Activated CD8-positive, alpha-beta memory T cell treated with anti-CD3 and anti-CD28 coated beads for 24 hours (primary cell): ENCODE measurements around the gene TGFBR3.
"Not testable (repeated sequence)": the region's sequence is repeated elsewhere in the genome, so short reads cannot be mapped to it uniquely, and the experiment has no call there.

Experiments
- DNase-seq: peaks from one replicate; pipeline ENCODE4 v3.0.0-alpha.2; 2020

TGFBR3 gene

DNA sequence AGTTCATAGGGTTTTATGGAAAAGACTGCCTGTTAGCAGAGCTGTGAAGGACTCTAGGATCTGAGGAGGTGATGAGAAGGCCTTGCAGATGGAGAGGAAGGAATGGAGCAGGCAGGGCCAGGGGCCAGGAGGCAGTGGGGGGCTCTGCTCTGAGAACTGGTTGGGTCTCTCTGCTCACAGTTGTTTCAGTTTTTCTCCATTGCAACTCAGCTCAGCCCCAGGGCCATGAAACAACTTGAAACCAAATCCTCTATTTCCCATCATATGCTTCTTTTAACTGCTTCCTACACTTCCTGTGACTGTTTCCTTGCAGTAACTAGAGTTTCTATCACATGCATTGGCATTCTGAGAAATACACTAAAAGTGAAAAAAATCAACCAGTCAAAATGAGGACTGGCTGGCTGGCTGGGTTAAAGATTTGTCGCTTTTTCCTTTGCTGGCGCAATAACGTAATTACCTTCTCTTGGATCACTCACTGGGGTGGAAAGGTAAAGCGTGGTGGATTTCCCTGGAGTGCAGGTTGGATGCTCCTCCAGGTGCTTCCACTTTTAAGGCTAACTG is 213.3 kb downstream of the TGFBR3 start:
- DNase-seq: no peak

DNA sequence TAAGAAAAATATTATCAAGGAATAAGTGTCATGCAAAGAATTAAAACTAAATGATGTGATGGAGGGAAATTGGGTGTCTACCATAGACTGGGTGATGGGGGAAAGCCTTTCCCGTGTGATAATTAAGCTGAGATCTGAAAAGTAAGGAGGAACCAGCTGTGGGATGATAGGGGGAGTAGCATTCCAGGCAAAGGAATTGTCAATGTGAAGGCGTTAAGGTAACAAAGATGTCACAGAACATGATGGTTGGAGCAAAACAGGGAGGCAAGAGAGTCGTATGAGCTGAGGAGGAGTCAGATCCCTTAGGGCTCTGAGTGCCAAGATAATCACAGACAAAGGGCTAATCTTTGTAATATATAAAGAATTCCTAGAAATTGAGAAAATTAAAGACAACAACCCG is 215.2 kb downstream of the TGFBR3 start:
- DNase-seq: no peak

DNA sequence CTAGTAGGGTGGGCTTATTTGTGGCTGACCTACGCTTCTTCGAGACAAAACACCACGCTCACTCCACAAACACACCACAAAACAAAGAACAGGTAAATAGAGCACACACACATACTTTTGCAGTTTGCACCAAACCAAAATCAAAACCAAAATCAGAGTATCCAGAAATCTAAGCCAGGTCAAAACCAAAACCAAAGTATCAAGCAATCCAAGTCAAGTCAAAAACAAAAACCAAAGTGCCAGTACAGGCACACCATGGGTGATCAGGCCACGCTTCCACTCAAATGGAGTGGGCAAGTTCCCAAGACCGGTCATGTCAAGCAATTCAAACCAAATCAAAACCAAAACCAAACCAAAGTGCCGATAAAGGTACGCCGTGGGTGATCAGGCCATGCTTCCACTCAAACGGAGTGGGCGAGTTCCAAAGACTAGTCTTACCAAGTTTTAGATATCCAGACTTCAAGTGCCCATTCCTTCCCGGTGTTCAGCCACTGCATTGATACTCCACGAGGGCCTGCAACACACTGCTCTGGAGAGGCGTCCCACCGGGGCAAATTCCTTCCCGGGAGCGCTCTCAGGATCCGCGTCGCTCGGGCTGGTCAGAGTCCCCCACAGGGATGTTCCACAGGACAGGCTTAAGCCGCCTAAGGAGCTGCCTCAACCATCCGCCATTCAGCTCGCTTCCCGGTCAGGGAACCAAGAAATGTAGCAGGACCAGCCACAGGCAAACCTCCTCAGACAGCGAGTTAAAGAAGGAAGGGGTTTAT is 216.2 kb downstream of the TGFBR3 start:
- no peak for DNase-seq

DNA sequence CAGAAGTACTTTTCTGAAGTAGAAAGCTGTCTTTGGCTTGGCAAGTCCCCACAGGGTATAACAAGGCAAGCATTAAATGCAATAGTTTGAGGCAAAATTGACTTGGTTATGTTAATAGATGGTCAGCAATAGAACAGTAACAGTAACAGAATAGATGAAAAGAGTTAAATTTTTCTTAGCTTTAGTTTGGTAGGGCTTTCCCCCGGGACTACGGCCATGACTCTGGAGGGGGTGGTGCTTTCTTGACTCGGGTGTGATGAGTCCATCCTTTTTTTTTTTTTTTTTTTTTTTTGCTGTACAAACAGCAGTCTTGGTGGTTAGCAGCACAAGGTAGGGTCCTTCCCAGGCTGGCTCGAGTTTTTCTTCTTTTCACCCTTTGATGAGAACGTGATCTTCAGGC is 219.3 kb downstream of the TGFBR3 start:
- not testable (repeated sequence) for DNase-seq

DNA sequence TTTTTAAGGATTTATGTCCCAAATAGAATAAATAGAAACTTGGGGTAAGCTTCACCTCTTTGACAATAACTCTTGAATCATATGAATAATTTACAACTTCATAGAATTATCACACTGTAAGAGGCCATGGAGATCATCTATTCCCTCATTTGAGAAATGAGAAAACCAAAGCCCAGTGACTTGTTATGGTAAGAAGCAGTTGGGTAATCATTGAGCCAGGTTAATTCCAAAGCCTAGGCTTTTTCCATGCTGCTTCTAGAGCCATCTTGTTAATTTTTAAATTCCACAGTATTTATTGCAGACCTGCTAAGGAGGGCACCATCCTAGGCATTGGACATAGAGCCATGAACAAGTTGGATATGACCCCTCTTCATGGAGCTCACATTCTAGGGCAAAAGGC is 224.8 kb downstream of the TGFBR3 start:
- no peak for DNase-seq

DNA sequence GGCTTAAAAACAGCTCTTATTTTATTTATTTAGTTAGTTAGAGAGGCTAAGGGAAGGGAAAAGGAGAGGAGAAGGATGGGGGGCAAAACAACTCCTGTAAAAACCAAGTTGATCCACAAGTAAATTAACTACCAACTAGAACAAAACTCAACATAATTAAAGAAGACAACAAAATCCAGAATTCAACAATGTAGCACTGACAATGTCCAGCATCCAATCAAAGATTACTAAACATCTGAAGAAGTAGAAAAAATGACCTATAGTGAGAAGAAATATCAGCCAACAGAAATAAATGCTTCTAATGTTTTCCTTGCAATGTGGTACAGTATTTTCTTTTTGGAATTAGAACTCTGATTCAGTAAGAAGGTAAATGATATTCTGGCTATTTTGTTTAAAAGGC is 225.2 kb downstream of the TGFBR3 start:
- DNase-seq: no peak

DNA sequence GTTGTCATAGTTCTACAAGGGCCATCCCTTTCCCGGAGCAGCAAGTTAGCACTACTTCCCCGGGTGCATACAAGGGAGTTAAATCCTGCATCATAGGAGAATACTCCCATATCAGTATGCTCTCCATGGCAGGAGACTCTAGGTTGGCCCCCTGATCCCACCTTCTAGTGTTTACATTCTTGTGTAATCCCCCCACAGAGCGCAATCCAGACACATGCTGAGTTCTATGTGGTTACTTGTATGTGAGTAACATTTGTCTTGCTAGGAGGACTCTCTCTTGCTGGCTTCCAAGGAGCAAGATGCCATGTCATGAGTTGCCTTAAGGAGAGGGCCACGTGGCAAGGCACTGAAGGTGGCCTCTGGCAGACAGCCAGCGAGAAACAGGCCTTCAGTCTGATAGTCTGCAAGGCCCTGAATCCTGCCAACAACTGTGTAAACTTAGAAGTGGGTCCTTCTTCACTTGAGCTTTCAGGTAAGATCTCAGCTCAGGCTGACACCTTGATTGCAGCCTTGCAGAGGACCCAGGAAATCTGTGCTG is 230.0 kb downstream of the TGFBR3 start:
- DNase-seq: no peak

DNA sequence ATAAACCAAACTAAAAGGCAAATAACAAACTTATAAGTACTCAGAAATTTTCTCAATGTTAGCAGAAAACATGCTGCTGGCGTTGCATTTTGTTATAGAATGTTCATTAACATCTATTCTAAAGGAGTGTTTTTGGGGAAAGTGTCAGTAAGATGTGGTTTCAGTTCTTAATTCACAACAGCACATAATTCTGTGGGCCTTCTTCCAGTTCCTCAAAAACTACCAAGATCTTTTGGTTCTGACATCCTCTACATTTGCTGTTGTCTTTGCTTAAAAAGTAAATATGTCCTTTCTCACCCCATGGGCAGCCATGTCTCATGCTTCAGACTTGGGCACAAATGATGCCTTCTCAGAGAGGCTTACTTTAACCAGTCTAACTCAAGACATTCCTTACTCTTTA is 232.8 kb downstream of the TGFBR3 start:
- no peak for DNase-seq

DNA sequence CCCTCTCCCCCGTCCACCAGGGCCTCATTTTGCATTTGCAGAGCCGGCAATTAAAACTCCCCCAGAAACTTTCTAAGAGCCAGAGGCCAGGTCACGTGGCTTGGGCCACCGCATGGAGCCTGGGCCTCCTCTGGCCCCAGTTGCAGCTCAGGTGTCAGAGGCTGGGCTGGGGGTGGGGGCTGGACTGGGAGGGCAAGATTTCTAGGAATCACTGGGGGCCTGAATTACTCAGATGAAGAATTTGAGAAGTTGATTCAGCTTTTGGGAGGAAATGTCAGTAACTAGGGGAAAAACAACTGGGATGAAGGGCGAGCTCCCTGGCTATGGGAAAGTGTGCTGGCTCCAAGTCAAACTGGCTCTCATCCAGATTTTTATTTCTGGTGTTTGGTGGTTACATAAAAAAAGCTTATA is 234.3 kb downstream of the TGFBR3 start:
- DNase-seq: no peak

DNA sequence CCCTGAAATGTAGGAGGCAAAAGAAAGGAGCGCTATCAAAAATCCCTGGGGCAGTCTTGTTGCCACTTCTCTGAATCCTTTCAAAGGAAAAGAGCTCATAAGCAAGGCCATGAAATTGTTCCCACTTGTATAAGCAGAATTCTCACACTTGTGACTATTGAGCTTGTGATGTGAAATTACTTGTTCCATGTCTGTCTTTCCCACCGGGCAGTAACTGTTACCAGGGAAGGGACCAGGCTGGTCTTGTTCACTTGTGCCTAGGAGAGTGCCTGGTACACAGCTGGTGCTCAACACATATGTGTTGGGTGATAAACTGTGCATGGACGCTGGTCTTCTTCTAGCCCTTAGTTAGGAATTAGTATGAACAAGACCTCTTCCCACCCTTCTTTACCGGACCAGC is 234.7 kb downstream of the TGFBR3 start:
- no peak for DNase-seq

DNA sequence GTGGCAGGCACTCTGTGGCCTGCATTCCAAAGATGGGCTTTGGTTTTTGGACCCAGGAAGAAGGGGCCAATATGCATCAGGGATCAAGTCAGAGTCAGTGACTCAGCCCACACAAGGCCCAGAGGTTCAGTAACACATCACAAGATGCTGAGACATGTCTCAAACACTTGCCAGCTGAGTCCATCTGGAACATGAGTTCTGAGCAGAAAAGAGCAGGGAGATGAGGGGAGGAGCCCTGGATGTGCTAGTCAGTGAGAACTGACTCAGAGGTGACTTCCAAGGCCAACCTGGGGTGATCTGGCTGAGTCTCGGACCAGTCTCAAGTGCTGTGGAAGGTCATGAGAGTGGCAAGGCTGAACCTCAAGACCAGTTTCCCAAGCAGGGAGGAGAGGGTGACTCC is 235.2 kb downstream of the TGFBR3 start:
- no peak for DNase-seq

DNA sequence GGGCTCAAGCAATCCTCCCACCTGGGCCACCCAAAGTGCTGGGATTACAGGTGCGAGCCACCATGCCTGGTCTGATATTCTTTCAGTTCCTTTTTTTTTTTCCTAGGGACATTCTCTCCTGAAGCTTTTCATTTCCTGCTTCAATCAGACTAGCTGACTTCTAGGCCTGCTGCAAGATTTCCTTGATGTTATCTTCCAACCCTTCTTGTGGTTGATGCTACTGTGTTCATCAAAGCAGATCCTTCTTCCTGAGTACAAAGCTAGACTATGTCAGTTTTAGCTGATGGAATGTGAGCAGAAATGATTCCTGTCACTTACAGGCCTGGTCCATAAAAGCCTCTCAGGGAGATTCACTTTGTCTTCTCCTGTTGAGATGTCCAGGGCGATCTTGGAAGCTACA is 238.9 kb downstream of the TGFBR3 start:
- DNase-seq: no peak

DNA sequence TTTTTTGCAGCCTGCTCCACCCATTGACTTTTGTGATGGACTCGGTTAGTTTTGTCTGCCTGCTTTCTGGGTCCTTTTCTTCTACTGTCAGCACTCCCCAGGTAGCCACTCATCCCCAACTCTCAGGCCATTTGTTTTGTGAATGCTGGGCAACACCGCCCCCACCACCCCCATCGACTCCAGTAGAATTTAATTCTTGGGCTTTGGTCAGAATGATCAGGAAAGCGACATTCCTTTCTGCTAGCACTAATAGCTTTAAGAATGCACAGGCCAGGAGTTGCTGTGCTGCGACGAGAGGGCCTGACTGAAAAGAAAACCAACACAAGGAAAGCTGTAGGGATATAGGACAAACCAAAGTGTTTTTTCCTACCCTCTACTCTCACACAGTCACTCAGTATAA is 240.9 kb downstream of the TGFBR3 start:
- no peak for DNase-seq

DNA sequence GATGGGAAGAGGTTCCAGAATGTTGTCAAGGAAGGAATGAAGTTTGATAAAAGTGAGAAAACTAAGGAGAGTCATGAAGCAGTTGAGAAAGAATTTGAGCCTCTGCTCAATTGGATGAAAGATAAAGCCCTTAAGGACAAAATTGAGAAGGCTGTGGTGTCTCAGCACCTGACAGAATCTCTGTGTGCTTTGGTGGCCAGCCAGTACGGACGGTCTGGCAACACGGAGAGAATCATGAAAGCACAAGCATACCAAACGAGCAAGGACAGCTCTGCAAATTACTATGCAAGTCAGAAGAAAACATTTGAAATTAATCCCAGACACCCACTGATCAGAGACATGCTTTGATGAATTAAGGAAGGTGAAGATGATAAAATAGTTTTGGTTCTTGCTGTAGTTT is 242.5 kb downstream of the TGFBR3 start:
- no peak for DNase-seq

DNA sequence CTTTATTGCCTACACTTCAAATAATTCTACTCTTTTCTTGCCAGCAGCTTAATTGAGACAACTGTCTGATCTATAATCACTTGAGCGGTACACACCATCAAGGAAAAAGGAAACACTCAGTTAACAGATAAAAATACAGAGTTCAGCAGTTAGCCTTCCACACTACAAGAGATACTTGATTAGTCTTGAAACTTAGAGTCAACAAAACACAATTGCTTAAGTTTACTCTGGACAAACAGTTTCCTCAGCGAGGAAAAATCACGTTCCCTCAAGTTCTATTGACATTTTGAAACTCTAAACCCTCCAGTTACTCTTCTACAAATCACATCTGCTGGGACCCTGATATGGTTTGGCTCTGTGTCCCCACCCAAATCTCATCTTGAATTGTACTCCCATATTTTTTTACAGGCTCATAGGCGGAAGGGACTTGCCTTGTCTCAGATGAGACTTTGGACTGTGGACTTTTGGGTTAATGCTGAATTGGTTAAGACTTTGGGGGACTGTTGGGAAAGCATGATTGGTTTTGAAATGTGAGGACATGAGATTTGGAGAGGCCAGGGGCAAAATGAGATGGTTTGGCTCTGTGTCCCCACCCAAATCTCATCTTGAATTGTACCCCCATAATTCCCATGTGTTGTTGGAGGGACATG is 244.9 kb downstream of the TGFBR3 start:
- DNase-seq: no peak

DNA sequence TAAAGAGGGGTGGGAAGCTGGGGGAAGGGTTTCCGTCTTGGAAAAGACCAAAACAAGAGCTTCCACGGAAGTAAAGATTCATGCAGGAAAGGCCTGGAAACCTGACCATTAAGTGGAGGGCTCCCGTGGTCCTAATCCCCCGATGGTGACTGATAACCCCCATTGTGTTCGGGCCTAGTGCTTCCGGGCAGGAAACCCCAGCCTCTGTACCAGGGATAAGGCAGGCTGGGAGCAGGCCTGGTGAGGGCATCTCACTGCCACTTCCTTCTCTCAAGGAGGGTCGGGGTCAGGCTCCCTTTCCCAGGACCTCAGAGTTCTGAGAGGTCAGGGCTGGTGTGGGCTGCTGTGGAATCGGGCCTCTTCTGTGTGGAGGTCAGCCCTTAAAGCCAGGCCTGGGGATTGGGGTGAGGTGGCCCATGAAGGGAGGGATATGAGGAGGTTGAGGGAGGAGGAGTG is 248.4 kb downstream of the TGFBR3 start:
- DNase-seq: no peak

DNA sequence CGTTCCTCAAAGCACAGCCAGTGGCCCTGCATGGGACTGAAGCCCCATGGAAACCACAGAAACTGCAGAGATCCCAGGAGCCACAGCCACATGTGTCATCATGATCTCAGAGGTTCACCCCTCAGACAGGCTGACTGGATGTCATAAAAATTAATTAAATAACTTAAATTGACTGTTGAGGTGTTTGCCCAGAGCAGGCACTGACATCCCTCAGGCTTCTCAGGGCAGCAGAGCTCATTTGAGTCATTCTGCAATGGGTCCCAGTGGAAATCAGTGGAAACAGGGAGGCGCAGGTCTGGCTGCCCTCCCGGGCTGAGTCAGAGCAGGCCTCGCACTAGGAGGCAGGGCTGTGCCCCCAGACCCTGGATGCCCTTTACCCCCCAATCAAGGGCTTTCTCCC is 250.2 kb downstream of the TGFBR3 start:
- DNase-seq: no peak

DNA sequence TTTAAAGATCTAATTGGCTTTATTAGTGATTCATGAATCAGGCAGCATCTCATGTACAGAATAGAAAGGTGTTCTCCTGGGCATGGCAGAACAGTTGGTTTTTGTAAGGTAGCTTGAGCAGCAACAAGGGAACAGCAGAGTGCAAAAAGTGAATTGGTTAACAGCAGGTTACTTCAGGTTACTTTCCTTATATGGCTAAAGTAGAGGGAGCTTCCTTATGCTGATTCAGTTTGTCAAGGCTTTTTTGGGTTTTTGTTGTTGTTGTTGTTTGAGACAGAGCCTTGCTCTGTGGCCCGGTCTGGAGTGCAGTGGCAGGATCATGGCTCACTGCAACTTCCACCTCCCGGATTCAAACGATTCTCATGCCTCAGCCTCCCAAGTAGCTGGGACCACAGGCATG is 252.5 kb downstream of the TGFBR3 start:
- DNase-seq: no peak

DNA sequence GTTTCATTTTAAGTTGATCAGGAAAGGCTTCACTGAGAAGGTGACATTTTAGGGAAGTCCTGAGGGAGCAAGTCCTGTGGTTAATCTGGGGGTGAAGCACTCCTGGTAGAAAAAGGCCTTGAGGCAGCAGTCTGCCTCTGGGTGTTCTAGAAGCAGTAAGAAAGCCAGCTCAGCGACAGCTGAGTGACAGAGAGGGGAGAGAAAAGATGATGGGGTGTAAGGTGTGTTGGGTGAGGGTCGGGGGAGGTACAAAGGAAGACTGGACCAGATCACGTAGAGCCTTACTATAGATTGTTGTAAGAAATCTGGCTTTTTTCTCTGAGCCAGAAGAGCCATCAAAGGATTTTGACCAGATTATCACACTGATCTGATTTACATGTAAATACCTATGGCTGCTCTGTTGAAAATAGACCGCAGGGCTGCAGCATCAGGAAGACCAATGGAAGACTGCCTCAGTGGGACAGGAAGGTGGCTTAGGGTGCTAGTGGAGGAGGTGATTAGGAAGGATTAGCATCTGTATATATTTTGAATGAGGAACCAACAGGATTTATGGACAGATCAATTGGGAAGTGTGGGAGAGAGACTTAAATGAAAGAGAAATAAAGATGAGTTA is 254.1 kb downstream of the TGFBR3 start:
- no peak for DNase-seq

DNA sequence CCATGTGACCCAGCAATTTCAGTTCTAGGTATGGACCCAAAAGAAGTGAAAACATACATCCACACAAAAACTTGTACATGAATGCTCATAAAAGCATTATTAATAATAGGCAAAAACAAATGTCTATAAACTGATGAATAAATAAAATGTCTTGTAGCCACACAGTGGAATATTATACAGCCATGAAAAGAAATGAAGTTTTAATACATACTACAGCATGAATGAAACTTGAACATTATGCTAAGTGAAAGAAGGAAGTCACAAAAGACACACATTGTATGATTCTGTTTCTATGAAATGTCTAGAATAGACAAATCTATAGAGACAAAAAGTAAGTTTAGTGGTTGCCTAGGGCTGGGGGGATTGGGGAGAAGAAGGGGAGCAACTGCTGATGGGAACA is 255.1 kb downstream of the TGFBR3 start:
- DNase-seq: no peak
